Fibroblast of lung (primary cell): ENCODE measurements around the gene ACAT2.

ENCODE experiments used
- EZH2 ChIP-seq: IDR thresholded peaks from 2 replicates; pipeline ENCODE4 v1.5.1; 2012; ENCODE audit warnings: low read length, control low read depth, mild to moderate bottlenecking; ENCODE audit errors: missing control alignments
- TF ChIP-seq, protein P1 (sequence below), 2 donors: IDR thresholded peaks in 1 of 2; conservative IDR thresholded peaks in 1 of 2; 1 replicate in 1 of 2; 2 replicates in 1 of 2; pipeline ENCODE4 v1.5.1; 2011 to 2012; ENCODE audit warnings: low read length in 2 of 2, control low read depth in 1 of 2, inconsistent platforms in 1 of 2, low read depth in 1 of 2, mild to moderate bottlenecking in 1 of 2

DNA sequence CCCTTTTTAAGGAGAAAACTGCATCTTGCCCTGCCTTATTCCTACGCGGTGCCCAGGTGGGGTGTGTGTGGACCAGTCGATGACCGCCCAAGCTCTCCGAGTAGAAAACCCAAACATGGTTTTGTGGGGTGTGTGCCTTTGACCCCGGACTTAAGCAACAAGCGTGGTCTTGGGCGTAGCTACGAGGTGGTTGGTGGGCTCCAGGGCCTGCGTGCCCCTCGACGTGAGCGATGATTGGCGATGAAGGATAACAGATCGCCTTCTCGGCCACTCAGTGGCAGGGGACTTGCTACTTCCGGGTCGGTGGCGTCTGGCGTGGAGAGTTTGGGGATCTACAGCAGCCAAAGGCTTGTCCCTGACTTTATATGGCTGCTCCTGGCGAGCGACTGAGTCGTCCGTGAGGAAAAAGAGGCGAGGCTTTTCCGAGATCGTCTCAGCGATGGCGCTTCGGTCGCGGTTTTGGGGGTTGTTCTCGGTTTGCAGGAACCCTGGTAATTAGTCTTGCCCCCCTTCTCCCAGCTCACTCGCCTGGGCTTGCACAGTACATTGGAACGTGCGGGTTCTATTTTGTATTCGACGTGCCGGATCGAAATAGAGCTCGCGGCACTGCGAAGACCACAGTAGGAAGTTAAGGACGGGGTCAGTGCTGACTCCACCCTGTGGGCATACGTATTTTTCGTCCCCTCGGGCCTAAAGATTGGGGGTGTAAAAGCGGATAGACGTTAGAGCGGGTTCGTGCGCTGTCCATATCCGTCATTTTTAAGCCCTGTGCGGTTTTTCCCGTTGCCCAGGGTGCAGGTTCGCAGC is 28.5 kb downstream of the ACAT2 start, which contains the start of gene MRPL18:
- TF ChIP-seq EZH2, result no peak
- TF ChIP-seq, protein P1, sequence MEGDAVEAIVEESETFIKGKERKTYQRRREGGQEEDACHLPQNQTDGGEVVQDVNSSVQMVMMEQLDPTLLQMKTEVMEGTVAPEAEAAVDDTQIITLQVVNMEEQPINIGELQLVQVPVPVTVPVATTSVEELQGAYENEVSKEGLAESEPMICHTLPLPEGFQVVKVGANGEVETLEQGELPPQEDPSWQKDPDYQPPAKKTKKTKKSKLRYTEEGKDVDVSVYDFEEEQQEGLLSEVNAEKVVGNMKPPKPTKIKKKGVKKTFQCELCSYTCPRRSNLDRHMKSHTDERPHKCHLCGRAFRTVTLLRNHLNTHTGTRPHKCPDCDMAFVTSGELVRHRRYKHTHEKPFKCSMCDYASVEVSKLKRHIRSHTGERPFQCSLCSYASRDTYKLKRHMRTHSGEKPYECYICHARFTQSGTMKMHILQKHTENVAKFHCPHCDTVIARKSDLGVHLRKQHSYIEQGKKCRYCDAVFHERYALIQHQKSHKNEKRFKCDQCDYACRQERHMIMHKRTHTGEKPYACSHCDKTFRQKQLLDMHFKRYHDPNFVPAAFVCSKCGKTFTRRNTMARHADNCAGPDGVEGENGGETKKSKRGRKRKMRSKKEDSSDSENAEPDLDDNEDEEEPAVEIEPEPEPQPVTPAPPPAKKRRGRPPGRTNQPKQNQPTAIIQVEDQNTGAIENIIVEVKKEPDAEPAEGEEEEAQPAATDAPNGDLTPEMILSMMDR (conservative IDR thresholded peaks at IDR 0.05 in 1 of 2, IDR thresholded peaks at IDR 0.05 in 1 of 2; ENCODE audit: low read depth in 1 of 2, low read length in 2 of 2), result no peak
